Epithelial cell of proximal tubule (primary cell): Measurements from ENCODE around the gene SSRP1. TPM values are rescaled to one million over a fixed set of nuclear protein-coding genes. Genes with fewer than 3 reads are reported as not detected.

Experiments
- DNase-seq: peaks from one replicate; pipeline ENCODE4 v3.0.0-alpha.2; 2011; ENCODE audit warnings: low read depth
- H3K4me3 ChIP-seq: 2 replicates; pipeline ENCODE4 v1.5.1; 2011; ENCODE audit warnings: low read depth, mild to moderate bottlenecking, low read length
- CTCF ChIP-seq: conservative IDR thresholded peaks from 2 replicates; pipeline ENCODE4 v1.5.1; 2012; ENCODE audit warnings: low read depth, mild to moderate bottlenecking, low read length
- total RNA-seq: library from RNA; depleted of rRNA; stranded (reverse); fragments of >200 nt; gene quantifications from 2 replicates; pipeline ENCODE4 v1.2.3, GENCODE V29; 2015

Gene SSRP1
- total RNA-seq, 1 donor from 2014 or later, result 141 TPM

GRCh38 chr11:57322256-57323166 lies 13.2 kb downstream of the SSRP1 start:
- peak overlapping the region; percentile 94 for H3K4me3 ChIP-seq
- no peak for TF ChIP-seq CTCF
- DNase-seq, result peak; percentile 90

- DNase-seq, result no peak
- TF ChIP-seq CTCF, result no peak
- H3K4me3 ChIP-seq, result peak overlapping the region; percentile 94
Measured at GRCh38 chr11:57321388-57322255, 14.1 kb downstream of the SSRP1 start.

- no peak for DNase-seq
- no peak for TF ChIP-seq CTCF
- H3K4me3 ChIP-seq, result peak overlapping the region; percentile 94
Measured at GRCh38 chr11:57320719-57321387, 14.8 kb downstream of the SSRP1 start.

GRCh38 chr11:57320067-57320718 lies 15.5 kb downstream of the SSRP1 start:
- no peak overlapping the region for H3K4me3 ChIP-seq
- DNase-seq, result no peak
- no peak for TF ChIP-seq CTCF

- DNase-seq, result no peak
- no peak for TF ChIP-seq CTCF
- no peak overlapping the region for H3K4me3 ChIP-seq
Measured at GRCh38 chr11:57318178-57318577, 17.5 kb downstream of the SSRP1 start.

- no peak for TF ChIP-seq CTCF
- no peak overlapping the region for H3K4me3 ChIP-seq
- no peak for DNase-seq
Measured at GRCh38 chr11:57316017-57316416, 19.7 kb downstream of the SSRP1 start.
